Inflammatory macrophage treated with lipopolysaccharide for 4 hours (primary cell): ENCODE measurements around the gene NCAPD3.
"Not testable (repeated sequence)": the region's sequence is repeated elsewhere in the genome, so short reads cannot be mapped to it uniquely, and the experiment has no call there.

Source experiments
- DNase-seq: peaks from one replicate; pipeline ENCODE4 v3.0.0-alpha.2; 2020

The NCAPD3 gene

GRCh38 chr11:134226806-134227325, 3.1 kb upstream of the NCAPD3 start:
- DNase-seq, result no peak

GRCh38 chr11:134224710-134225664, 1.2 kb upstream of the NCAPD3 start:
- peak; percentile 57 for DNase-seq

DNA sequence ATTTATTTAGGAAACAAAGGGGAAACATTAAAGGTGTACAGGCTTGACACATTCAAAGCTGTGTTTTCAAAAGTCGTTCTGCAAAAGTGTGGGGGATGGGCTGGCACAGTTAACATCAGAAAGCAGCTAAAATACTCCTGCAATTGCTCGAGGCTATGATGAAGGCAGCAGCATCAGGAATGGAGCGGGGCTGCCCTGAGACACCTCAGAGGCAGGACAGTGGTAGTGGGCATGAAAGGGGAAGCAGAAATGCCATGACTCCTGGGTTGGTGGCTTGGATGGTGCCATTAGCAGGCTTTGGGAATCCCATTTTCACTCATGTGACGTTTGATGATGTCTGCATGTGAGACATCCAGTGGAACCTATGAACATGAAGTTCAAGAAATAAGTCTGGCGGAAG, 646 bp downstream of the NCAPD3 start:
- peak; percentile 44 for DNase-seq

- DNase-seq, result no peak
Observed at GRCh38 chr11:134216816-134217215, 7.0 kb downstream of the NCAPD3 start.

DNA sequence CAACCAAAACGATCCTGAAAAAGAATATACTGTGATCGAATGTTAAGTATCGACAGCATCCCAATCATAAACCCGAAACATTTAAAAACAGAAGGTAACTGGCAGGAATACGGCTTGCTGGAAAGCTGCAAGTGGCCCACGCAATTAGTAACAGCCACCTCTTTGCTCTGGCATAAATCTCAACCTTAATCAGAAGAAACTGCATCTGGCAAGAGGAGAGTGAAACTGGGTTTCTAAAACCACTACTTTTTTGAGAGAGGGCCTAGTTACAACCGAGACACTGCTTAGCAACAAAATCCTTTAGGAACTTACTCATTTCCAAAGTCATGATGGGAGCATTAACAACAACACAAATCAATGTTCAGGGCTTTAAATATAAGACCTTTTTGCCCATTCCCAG, 7.9 kb downstream of the NCAPD3 start:
- no peak for DNase-seq

GRCh38 chr11:134207538-134208239, 16.1 kb downstream of the NCAPD3 start:
- peak; percentile 16 for DNase-seq

DNA sequence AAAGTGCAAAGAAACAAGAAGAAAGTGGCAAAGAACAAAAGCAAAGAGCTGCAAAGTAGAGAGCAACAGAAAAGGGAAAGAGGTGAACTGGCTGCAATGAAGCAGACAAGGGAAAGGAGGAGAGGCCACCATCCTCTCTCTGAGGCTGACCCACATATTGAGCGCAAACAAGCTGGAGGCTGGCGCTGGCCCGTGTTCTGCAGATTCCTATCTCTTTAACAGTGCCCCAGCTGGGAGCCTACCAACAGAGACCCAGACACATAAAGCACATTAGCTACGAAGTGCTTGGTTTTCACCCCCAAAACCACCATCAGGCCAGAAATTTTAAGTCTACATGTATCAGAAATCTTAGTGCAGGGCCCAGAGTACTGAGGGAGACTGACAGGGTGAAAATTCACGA, 17.6 kb downstream of the NCAPD3 start:
- no peak for DNase-seq

GRCh38 chr11:134205729-134206128, 18.0 kb downstream of the NCAPD3 start:
- no peak for DNase-seq

- no peak for DNase-seq
Observed at GRCh38 chr11:134202661-134203060, 21.1 kb downstream of the NCAPD3 start.

DNA sequence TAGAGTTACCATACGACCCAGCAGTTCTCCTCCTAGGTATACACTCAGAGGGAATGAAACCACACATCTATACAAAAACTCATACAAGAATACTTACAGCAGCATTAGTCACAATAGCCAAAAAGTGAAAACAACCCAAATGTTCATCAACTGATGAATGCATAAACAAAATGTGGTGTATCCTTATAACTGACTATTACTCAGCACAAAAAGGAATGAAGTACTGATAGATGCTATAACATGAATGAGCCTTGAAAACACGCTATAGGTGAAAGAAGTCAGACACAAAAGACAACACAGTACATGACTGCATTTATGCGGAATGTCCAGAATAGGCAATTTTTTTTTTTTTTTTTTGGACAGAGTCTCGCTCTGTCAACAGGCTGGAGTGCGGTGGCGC, 23.1 kb downstream of the NCAPD3 start:
- DNase-seq, result no peak

DNA sequence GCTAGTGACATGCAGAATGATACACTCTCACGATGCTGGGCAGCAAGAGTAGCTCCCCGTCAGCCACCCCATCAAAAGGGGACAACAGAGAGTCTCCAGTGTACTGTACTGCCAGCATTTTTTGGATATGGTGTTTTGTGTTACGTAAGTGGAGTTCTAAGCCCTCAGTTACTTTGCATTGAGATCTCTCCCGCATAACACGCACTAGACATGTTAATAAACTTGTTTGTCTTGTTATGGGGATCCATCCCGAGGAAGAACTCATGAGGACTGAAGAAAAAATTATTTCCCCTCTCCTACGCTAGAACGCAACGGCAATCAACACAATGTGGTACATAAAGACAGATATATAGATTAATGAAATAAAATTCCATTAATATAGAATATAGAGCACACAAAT, 24.2 kb downstream of the NCAPD3 start:
- DNase-seq, result no peak

- no peak for DNase-seq
Observed at GRCh38 chr11:134196756-134197155, 27.0 kb downstream of the NCAPD3 start.

- DNase-seq, result not testable (repeated sequence)
Observed at GRCh38 chr11:134188092-134188491, 35.7 kb downstream of the NCAPD3 start.

DNA sequence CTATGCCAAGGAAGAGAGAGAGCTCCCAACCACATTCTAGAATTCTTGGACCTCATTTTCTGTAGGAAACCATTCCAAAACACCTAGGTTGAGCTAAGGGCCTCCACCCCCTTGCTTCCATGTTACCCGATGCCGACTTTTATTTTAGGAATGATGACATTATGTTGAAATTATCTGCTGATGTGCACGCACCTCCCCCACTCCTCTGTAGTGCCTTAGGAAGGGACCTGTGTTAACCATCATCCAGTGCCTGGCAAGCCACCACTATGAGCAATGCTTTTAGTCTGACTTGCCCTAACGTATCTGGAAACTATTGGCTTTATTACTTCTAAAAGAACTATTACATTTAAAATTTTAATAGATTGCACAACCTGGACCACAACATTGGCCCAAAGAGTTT, 42.1 kb downstream of the NCAPD3 start:
- no peak for DNase-seq

DNA sequence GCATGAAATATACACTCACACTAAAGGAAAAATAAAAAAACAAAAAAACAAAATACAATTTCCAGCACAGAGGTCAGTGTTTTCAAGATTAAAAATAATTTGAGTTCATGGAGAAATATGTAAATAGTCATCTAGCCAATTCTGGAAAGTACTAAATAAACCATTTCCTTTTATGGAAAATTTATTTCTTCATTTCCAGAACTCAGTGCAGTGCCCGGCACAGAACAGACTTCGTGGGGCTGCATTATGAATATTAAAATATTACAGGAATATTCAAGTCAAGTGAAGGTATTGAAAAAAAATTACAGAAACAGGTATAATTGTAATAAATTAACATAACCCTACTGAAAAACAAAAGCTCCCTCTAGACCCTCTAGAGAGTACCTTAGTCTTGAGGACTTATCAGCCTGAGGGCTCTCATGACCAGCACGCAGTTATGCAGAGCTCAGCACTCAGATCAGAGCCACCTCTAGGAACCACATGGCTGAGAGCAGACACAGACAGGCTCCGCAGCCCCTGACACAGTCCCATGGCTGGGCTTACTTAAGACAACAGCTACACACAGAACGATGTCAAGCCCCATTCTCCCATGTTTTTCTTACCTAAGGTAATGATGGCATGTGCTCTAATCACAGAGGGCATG, 45.6 kb downstream of the NCAPD3 start:
- DNase-seq, result no peak

DNA sequence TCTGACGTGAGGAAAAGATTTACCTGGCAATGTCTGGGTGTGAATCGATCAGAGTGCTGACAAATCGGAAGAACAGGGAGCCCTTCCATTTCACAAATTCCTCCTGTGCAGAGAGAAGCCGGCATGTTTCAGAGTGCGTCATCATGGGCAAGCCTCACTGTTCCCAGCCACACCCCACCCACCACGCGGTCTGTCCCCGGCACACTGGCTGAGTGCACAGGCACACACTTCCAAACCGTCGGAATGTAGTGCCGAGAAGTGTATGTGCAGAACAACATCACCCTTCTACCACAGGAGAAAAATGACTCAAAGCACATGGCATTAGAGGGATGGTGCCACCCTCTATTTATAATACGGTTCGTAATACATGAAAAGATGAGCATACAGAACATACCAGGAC, 47.5 kb downstream of the NCAPD3 start:
- DNase-seq, result no peak

- DNase-seq, result no peak
Observed at GRCh38 chr11:134173296-134173695, 50.5 kb downstream of the NCAPD3 start.

DNA sequence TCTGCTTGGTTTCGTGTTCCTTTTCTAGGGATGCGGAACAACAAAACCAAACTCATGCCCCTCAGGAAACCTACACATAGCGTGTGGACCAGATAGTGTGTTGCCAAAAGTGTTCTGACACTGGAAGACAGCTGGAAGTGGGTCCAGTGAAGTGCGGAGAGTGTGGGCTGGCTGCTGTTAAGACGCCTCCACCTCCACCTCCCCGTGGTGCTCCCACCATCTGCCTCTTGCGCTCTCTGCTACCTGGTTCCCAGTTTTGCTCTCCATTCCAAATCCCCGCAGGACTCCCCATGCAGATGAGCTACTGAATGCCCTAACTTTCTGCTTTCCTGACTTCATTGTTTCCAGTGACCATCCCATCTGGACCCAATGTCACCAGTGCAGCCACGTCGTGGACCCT, 51.8 kb downstream of the NCAPD3 start:
- no peak for DNase-seq

DNA sequence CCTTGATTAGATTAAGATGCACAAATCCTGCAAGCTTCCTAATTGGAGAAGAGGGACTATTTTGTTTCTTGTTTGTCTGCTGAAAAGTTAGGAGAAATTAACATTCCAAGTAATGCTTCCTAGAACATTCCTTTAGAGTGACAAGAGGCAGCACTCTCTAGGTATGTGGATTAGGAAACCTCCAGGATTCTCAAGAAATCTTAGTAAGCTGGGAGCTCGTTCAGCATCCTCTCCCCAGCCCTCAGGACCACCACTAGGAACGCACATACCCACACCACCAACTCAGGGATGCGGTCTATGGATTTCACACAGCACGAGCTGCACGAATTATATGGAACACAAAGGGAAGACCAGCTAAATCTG, 52.9 kb downstream of the NCAPD3 start:
- no peak for DNase-seq

DNA sequence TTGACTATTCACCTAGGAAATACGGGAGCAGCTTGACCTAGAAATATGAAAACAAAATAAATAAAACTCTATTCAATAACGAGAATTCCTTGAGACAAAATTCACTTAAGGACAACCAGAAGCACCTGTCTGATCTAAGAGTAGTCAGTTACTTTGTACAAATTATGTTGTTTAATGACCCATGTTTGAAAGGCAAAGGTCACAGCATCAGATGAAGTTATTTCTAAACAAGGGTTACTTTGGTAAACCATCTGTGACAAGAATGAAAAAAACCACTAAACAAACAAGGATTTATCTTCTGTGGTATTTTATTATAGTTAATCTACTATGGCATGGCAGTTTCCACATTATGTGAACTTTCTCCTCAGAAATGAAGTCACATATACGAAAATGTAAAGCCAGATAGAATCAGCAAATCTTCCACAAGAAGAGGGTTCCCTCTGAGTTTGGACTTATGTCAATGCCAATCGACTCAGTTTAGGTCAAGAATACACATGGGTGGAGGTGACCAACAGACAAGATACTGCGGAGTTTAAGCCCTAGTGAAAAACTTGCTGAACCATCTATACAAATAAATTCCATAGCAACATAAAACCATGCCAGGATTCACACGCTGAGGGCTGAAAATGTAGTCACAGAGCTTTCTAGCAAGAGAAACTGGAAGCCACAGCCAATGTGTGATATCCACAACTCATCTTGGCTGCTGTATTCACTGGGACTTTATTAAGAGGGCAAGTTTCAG, 53.4 kb downstream of the NCAPD3 start:
- no peak for DNase-seq

GRCh38 chr11:134164490-134165370, 59.0 kb downstream of the NCAPD3 start:
- no peak for DNase-seq

- DNase-seq, result no peak
Observed at GRCh38 chr11:134159652-134160051, 64.1 kb downstream of the NCAPD3 start.
